Measurements from ENCODE around the gene ASB2.

The ASB2 gene

DNA sequence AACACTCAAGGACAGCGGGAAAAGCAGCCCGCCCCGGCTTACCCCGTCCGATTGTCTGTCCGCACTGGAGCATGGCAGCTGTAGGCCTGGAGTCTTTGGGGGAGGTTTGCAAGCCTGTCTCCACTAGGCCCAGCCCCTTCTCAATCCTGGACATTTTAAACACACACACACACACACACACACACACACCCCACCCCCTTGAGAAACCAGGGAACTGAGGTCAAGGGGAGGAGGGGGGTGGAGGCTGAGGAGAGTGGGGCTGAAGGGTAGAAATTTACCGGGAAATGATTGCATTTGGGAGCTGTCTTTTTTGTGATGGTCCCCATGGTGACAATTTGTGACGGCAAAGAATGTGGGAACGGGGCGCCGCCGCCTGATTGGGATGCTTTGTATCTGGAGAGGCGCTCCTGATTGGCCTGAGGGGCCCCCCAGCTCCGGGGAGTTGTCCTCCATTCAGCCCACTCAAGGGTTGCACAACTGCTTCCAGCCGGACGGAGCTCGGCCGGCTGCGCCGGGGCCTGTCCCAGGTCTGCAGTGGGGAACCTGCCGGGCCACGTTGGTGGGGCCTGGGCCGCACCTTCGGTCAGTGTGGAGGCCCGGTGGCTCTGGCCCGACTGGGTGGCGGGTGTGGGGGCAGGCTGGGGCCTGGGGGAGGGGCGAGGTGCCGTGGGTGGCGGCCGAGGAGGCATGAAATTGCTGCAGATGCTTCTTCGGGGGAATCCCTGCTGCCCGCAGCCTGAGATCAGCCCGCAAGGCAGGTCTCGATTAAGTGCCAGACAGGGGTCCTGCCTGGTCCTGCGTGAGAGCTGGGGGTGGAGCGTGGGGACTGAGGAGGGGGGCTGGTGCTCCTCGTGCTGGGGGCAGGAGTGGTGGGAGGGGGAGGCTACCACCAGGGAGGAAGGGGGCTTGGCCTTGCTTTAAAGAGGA is 49.2 kb downstream of the ASB2 start, which contains the start of gene FAM181A:
Gene FAM181A, plus strand, starts transcription at position 472 of the 927 bp plus-strand sequence. CDS start 942 bp downstream, outside the sequence.
- no peak for DNase-seq

DNA sequence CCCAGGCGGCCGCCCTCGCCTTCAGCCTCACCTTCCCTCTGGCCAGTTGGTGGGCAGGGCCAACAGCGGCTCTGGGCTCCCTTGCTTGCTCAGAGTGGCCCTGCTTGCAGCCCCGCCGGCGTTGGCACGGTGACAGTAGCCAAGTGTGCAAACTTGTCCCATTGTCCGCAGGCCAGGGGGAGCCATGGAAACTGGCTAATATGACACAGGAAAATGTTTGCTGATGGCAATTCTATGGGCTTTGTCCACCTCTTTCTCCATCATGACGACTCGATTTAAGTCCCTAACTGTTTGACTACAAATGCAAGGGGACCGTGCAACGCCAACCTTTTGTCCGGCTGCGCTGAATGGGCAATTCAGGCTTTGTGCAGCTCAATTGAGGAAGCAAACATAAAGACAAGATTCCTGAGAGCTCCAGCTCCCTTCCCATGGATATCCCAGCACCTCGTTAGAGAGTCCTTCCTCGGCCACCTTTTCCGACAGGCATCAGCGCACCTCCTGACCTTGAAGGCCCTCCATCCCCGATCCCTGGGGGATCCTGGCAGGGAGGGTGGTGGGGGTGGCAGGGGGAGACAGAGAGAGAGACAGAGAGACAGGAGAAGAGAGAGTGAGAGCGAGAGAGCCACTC is 50.0 kb downstream of the ASB2 start:
- DNase-seq = no peak

GRCh38 chr14:93925374-93925895 is 50.9 kb downstream of the ASB2 start:
- DNase-seq = no peak

DNA sequence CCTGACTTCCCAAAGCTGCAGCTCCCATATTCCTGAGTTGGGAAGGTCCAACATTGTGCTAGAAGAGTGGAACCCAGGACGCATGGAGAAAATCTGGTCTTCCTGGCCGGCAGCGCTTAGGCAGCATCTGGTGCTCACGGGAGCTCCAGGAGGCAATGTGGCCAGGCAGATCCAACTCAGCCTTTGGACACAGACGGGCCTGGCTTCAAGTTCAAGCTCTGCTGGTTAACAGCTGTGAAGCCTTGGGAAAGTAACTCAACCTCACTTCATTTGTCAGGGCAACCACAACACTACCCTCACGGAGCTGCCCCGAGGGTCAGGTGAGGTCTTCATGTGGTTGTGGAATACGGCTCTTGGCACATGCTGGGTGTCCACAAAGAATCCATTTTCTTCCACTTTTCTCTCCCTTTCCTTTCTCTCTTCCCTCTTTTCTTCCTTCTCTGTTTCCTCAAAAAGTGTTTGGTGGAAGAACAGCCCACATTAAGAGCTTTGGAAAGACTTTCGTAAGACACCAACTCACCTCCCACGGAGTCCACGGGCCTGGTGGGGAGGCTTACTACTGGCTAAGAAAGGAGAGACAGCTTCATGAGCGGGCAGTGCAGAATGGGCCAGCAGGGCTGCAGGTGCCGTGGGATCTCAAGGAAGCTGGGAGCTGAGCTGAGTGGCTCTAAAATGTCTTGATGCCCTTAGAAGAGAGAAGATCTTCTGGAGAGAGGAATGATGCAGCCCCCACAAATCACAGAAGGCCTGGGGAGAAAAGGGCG is 51.6 kb downstream of the ASB2 start:
- DNase-seq = no peak

- no peak for DNase-seq
These were observed 52.7 kb downstream of the ASB2 start for GRCh38 chr14:93923626-93924025.

- DNase-seq = no peak
These were observed 55.2 kb downstream of the ASB2 start for GRCh38 chr14:93921001-93921806.

DNA sequence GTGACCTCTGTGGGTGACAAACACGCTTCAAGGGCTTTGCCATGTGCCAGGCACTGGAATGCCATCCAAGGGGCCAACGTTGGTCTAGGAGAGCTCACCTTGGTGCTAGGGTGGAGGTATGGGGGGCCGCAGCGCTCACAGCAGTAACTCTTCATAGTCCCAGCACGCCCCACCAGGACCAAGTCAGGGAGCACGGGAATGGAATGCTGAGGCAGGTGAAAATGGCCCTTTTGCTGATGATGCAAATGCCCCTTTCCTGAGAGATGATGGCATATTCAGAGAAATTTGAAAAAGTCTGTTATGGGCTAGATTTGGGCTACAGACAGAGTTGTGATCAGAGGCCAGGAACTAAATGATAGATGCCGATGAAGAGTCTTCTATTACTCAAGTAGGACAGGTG is 59.2 kb downstream of the ASB2 start:
- no peak for DNase-seq

DNA sequence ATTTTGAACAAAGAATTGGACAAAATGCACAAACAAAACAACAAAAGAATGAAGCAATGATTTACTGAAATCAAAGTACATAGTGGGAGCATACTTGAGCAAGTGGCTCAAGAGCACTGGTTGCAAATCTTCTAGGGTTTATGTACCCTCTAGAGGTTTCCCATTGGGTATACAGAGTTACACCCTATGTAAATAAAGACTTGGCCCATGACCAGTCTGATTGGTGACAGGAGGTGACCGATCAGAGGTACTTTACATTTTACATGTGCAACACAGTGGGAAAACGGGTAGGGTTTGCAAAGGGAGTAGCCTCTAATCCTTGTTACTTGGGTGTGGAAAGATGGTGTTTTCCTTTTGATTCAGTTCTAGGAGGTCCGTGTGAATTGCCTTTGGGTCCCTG is 59.9 kb downstream of the ASB2 start:
- DNase-seq = no peak

GRCh38 chr14:93915800-93916199 is 60.6 kb downstream of the ASB2 start:
- no peak for DNase-seq

- no peak for DNase-seq
These were observed 61.2 kb downstream of the ASB2 start for GRCh38 chr14:93915070-93915705.

DNA sequence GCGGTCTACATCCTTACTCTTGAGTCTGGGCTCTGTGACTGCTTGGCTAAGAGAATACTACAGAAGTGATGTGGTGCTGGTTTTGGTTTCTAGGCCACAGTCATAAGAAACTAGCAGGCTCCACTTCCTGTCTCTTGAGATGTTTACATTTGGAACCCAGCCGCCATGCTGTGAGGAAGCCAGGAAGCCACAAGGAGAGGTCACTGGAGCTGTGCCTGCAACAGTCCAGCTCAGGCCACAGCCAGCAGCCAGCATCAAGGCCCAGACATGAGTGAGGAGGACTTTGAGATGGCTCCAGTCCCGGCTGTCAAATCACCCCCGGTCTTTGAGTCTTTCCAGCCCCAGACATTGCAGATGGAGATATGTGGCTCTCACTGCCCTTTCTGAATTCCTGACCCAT is 62.1 kb downstream of the ASB2 start:
- DNase-seq = no peak

- DNase-seq = no peak
These were observed 63.6 kb downstream of the ASB2 start for GRCh38 chr14:93912782-93913181.

GRCh38 chr14:93911975-93912615 is 64.3 kb downstream of the ASB2 start:
- DNase-seq = no peak

DNA sequence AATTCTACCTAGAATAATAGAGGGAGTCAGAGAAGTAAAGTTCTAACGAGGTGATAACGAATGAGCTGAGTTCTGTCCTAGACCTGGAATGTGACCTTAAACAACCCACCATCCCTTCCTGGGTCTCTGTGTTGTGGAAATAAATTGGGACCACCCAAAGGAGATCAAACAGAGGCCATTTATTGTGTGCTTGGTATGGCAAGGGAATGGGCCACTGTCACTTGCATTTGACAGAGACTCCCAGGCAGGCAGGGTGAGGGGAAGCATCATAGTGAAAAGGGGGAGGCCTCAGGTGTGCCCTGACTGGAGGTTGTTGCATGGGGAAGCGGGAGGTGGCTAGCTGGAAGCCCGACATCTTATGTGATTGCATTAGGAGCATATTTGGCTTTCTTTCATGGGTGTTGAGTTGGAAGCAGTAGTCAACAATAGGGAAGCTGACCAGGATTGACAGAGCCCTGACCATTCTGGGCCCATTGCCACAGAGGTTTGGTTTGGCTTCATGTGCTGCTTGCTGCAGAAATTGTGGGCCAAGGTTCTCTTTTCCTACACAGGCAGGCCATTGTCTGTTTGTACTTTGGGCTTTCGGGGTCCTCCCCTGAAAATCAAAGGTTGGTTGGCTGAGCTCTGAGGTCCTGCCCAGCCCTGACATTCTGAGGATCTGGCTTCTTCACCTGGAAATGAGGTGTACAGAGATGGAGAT is 66.8 kb downstream of the ASB2 start:
- no peak for DNase-seq

DNA sequence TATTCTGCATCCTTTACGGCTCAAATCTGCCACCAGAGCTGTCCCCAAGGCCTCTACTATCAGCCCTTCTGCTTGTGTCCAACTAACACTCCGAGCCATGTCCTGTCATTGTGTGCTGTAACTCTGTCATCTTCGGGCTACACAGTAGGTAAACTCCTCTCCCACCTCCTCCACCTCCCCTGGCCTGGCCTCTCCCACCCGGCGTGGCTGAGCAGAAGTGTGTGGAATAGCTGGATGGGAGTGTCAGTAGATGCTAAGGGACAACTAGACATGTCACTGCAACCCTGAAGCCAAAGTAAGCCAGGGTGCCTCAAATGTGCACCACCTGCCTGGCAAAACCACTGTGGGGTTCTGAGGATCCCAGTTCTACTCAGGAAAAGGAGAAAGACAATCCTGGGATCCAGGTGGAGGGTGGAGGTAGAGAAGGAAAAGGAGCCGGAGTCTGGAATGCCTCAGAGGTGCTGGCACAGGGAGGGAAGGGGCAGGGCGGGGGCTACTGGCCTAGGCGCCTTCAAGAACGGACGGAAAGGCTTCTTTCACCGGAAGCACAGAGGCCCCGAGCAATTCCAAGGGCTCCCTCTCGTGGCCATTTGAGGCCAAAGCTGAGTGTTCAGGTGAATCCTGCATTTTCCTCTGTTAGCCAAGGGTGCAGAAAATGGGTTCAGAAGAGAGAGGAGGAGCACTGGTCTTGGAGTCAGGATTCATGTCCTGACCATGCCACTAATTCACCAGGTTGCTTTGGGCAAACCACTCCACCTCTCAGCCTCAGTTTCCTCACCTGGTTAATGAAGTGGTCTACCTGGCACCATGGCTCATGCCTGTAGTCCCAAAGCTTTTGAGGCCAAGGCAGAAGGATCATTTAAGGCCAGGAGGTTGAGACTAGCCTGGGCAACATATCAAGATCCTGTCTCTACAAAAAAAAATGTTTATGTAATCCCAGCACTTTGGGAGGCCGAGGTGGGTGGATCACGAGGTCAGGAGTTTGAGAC is 69.7 kb downstream of the ASB2 start:
- DNase-seq = peak; percentile 32 to 56

- DNase-seq = no peak
These were observed 70.7 kb downstream of the ASB2 start for GRCh38 chr14:93905623-93906022.

DNA sequence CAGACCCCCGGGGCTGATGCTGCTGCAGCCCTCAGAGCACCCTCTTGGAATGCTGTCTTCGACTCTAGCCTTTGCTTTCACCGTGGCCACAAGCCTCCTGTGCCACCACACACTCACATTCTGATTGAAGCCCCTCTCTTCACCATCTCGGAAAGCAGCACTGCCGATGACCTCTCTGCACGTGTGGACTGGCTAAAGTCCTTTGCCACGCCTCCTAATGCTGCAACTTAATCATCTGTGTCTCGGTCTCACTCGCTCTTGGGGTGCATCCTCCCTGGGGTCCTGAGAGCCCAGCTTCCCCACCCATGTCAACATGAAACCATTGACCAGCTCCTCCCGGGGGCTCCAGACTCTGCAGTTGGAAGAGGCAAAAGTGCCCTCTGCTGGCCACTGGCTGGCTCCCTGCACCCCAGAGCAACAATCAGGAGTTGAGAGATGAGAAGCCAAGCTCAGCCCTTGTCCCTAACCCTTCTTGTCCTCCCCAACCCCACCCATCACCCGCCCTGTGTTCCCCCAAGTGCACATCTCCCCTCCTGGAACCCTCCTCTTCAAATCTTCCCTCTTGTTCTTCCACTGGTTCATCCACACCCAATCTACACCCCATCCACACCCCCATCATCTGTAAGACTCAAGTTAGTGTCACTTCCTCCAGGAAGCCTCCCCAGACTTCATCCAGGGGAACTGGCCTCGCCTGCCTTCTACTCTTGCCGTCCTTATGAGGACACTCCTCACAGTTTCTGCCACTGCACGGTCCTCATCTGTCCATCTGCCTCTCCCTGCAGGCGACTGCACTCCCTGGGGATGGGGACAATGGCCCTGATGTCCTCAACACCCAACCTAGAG is 72.8 kb downstream of the ASB2 start:
- DNase-seq = no peak

GRCh38 chr14:93902619-93903307 is 73.6 kb downstream of the ASB2 start:
- no peak for DNase-seq
